GM19463 (cell line): Measurements from ENCODE around the gene SELP.

Experiments used
- ATAC-seq: cut with Tn5 transposase; IDR thresholded peaks from one replicate; pipeline ENCODE4 v1.9.1; 2021; ENCODE audit warnings: mild to moderate bottlenecking, moderate library complexity; ENCODE audit not compliant: unreplicated experiment

Gene SELP

DNA sequence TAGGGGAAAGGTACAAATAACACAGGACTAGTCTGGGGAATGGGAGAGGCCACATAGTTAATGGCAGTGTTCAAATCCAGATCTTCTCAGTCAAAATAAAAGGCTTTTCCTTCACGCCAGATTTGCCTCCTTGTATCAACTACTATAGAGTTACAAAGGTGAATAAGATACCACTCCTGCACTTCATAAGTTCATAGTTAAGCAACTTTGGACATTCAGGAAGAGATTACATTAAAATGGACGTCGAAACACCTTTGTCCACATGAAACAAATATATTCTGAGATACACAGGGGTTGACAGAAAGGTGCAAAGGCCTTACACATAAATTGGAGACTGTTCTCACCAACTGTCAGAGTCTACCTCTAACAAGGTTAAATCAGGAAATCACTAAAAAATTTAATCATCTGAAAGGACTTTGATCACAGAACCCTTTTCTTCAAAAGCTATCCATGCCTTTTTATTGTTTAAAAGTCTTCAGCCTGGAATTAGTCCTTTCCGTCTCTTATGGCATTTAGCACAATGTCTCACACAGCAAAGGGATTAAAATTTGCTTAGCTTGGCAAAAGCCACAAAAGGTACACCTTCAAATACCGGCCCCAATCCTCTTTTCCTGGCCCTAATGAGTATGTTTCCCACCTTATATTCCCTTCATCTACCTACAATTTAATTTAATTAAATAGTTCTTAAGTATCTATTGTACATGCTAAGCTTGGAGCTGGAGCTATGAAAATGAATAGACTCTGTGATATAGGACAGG is 51.8 kb downstream of the SELP start:
- no peak for ATAC-seq

DNA sequence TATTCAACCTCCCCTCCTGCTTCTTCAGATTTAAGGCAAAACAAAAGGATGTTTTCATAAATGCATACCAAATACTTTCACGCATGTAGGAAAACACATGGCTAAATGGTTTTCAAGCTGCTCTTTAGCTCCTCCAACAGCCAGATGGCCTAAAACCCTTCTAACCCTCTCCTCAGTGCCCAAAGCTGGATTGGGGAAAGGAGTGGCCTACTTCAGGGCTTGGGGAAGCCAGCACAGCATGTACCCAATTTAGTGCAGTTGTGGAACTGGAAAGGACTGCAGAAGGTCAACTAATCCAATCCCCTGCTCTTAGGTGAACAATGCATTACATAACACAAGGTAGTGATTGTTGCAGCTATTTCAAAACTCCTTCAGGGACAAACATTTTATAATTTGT is 53.0 kb downstream of the SELP start:
- ATAC-seq, result no peak

DNA sequence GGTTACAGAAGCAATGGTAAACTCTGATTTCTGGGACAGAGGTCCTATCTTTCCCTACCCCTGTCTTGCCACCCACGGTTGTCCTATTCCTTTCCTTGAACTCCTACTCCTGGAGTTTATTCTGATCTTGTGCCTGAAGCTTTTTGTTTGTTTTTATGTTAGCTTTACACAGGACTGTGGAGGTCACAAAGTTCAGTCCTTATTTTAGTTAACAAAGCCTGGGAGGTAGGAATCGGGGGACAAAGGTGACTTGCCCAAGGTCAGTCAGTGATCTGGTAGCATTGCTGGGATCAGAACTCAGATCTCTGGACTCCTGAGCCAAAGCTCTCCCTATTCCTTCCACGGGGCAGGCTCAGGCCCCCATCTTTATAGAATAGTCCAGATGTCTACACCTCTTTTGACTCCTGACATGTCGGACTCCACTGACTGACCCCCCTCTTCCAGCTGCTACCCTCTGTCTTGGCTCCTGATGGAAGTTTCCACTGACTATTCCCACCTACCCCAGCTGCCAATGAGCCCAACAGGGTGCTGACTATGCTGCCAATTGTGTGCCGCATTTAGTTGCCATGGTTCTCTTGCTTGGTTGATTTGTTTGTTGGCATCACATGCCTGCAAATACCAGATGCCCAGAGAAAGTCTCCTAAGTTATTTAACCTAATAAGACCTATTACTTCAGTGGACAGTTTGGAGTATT is 53.5 kb downstream of the SELP start:
- no peak for ATAC-seq

GRCh38 chr1:169574336-169574735 is 55.6 kb downstream of the SELP start:
- no peak for ATAC-seq

GRCh38 chr1:169572187-169572586 is 57.7 kb downstream of the SELP start:
- no peak for ATAC-seq

GRCh38 chr1:169571450-169571849 is 58.5 kb downstream of the SELP start:
- no peak for ATAC-seq

GRCh38 chr1:169570172-169570574 is 59.8 kb downstream of the SELP start:
- no peak for ATAC-seq

DNA sequence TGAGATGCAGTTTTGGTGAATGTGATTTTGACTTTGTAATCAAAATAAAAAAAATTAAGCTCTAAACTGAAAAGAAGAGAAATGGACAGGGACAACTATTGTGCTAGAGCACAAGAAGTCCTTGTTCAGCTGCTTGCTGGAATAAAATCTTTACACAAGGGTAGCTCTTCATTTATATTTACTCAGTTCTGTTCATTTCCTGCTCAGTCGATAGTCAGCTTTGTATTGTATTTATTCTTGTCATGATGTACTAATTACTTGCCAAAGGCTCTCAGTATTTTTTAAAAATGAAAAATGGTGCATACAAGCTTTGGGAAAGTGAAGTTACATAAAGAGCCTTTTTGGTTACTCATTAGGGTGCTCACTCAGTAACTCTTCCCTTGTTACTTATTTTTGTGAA is 61.4 kb downstream of the SELP start:
- no peak for ATAC-seq

GRCh38 chr1:169565335-169566271 is 64.3 kb downstream of the SELP start:
- no peak for ATAC-seq

- no peak for ATAC-seq
Observed at GRCh38 chr1:169563650-169564049, 66.3 kb downstream of the SELP start.

- ATAC-seq, result no peak
Observed at GRCh38 chr1:169563019-169563615, 66.8 kb downstream of the SELP start.

GRCh38 chr1:169561692-169562091 is 68.2 kb downstream of the SELP start:
- ATAC-seq, result no peak

- ATAC-seq, result no peak
Observed at GRCh38 chr1:169557131-169557530, 72.8 kb downstream of the SELP start.

GRCh38 chr1:169550294-169550693 is 79.6 kb downstream of the SELP start:
- ATAC-seq, result no peak

- ATAC-seq, result no peak
Observed at GRCh38 chr1:169548282-169548681, 81.6 kb downstream of the SELP start.

- peak; percentile 74 for ATAC-seq
Observed at GRCh38 chr1:169546087-169546995, 83.6 kb downstream of the SELP start.

- ATAC-seq, result no peak
Observed at GRCh38 chr1:169545472-169545871, 84.5 kb downstream of the SELP start.

GRCh38 chr1:169538998-169539871 is 90.7 kb downstream of the SELP start:
- no peak for ATAC-seq
